Islet of Langerhans (tissue), 1 donor: ENCODE results near the gene ASCC2.
"Not testable (repeated sequence)": the region's sequence is repeated elsewhere in the genome, so short reads cannot be mapped to it uniquely, and the experiment has no call there.

ENCODE experiments used
- FAIRE-seq: peaks from one replicate; lab custom pipeline; 2011; peaks lifted over from hg19 to GRCh38; lab: Jason Lieb, UNC

The ASCC2 gene

DNA sequence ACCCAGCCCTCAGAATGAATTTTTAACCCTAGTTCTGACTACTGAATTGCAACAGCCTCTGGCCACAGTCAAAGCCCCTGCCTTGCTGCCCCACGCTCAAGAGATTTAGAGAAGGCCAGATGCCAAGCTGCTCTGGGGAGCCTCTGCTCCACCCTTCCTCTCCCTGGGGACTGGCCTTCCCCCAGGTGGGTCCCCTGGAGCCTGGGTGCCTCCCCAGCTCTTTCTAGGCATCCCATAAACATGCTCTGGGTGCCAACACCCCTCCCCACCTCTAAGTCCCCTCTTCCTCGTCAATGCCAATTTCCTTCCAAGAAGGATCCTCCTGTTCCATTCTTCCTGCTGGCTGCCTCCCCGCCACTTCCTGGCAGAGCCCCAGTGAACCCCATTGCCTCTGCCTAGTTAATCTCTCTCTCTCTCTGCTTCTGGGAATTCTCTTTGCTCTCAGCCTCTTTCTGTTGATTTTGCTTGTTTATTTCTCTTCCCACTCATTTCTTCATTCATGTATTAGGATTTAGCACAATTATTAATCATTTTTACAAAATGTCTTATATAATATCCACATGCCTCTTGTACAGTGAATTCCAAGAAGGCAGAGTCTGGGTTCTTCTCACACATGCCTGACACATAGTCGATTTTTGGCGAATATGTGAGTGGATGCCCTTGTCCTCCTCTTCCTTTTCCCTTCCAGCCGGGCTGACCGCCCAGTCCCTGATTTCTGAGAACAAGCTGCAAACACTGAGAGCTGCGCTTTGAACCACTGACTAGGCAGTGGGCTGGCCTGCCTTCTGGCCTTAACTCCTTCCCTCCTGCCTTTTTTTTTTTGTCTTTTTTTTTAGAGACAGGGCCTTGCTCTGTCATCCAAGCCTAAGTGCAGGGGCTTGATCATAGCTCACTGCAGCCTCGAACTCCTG, 53.4 kb downstream of the ASCC2 start:
- FAIRE-seq, result no peak

GRCh38 chr22:29782061-29782845, 55.8 kb downstream of the ASCC2 start:
- FAIRE-seq, result no peak

- FAIRE-seq, result no peak
Observed at GRCh38 chr22:29780748-29781676, 57.1 kb downstream of the ASCC2 start.

GRCh38 chr22:29780220-29780619, 57.9 kb downstream of the ASCC2 start:
- FAIRE-seq, result no peak

- FAIRE-seq, result no peak
Observed at GRCh38 chr22:29773233-29773632, 64.8 kb downstream of the ASCC2 start.

- FAIRE-seq, result no peak
Observed at GRCh38 chr22:29772170-29772641, 65.9 kb downstream of the ASCC2 start.

DNA sequence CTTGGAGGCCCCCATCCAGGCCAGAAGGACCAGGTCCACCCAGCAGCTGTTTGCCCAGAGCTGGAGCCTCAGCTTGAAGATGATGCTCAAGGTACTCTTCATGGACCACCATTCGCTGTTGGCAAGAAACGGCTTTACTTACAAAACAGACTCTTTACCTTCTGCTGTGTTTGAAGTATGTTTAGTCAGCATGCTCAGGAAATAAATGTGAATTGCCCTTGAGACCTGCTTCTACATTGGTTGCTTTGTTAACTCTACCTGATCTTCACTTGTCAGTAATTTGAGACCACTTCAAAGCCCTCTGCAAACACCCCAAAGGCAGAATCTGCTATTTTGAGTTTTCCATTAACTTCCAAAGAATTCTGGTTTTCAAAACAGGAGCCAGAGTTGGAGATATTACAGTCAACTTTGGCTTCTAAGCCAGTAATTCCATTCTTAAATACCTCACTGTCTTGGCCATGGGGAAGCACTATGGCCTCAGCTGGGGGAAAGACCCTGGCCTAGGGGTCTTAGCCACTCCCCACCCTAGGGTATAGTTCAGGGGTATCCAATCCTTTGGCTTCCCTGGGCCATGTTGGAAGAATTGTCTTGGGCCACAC, 68.3 kb downstream of the ASCC2 start:
- no peak for FAIRE-seq

DNA sequence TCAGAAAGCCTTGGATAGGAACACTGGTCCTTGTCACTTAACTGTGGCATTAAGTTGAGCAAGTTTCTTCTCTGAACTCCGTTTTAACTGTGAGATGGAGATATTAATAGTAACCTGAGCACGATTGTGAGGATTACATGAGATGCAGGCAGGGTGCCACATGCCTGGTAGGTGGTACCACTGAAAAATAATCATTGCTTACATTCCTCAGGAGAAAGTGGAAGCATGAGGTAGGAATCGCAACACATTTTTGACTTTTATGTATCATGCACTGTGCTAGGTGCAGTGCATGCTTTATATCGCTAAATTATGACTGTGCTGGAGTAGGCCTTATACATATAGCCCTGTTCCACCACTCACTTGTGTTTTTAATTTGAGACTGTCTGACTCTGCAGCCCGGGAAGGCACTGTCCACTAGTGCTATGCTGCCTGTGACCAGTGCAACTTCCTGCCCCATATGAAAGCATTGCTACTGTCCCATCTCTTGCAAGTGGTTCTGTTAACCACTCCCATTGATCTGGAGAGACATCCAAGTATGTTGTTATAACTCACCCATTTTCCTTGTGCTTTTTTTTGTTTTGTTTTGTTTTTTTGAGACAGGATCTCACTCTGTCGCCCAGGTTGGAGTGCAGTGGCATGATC, 69.9 kb downstream of the ASCC2 start:
- FAIRE-seq, result no peak

DNA sequence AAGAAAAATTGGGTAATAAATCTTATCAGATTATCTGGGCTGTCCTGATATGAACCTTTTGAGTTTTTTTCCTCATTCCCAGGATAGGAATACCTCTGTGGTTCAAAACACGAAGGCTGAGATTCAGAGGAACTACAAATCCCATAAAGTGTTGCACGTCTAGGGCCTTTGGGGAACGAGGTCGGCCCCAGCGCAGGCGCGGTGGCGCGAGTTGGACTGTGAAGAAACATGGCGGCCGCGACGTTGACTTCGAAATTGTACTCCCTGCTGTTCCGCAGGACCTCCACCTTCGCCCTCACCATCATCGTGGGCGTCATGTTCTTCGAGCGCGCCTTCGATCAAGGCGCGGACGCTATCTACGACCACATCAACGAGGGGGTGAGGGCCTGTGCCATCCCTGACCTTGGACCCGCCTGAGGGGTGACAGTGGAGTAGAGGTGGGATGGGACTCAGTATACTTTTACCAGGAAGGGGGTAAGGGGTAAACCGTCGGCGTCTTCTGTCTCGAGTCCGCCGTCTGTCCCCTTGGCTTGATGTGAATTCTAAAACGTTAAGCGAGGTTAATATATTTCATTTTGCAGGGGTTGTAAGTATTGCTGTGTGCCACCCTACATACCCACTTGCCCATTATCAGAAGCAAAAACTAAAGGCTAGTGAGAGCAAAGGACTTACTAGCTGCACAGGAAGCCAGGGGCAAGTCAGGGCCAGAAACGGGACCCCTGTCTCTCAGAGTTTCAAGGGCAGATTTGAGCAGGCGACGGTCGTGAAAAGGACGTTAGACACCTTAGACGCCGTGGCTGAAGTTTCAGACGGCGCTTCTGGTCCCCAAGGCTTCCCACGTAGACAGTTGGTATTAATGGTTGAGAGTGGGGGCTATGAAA, 70.7 kb downstream of the ASCC2 start, which contains the start of gene UQCR10:
UQCR10 (plus strand) TSS at position 199 of the 881 bp plus-strand sequence; CDS start at position 229, 30 bp downstream.
- peak; percentile 77 for FAIRE-seq

GRCh38 chr22:29766632-29767170, 71.4 kb downstream of the ASCC2 start, which contains the start of gene ZMAT5:
TSS of gene ZMAT5 (minus strand) at chr22:29767007. CDS start at chr22:29748544, 18,463 bp downstream.
- FAIRE-seq, result peak; percentile 81

DNA sequence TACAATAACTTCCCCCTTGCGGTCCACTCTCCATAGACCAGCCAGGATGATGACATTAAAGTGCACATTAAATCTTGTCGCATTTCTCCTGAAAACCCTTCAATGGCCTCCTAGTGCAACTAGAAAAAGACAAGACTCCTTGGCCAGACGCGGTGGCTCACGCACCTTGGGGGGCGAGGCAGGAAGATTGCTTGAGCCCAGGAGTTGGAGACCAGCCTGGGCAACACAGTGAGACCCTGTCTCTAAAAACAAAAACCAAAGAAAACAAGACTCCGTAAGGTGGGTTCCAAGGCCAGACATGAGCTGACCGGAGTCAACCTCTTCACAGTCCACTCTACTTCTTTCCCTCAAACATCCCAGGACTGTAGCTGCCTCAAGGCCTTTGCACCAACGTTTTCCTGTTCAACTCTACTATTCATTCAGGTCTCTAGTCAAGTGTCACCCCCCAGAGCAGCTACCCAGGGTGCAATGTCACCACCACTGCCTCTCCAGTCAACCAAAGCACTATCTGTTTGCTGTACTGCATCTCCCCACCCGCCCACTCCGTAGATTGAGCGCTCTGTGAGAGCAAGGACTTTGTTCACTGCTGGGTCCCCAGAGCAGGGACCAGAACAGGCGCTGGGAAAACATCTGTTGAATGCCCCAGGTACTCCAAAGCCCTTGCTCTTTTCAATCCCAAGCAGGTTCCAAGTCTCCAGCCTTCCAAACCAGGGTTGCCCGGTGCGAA, 72.0 kb downstream of the ASCC2 start:
- no peak for FAIRE-seq

GRCh38 chr22:29762263-29762662, 75.8 kb downstream of the ASCC2 start:
- no peak for FAIRE-seq

DNA sequence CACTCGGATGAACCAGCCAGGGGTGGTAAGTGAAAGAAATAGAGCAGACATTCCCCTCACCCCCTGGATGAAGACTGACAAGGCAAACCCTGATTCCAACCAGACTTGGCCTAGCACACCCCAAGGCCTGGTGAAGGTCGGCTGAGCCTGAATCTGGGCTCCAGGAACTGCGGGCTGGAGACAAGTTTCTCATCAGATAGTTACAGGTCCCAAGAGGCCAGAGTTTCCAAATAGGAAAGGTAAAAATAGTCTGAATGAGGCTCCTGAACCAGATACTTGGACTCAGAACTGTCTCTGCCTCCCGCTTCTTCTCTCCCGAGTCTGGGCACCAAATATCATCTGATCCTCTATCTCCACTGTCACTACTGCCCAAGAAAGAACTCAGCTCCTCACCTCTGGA, 79.1 kb downstream of the ASCC2 start:
- FAIRE-seq, result no peak

GRCh38 chr22:29758068-29758622, 79.9 kb downstream of the ASCC2 start:
- no peak for FAIRE-seq

DNA sequence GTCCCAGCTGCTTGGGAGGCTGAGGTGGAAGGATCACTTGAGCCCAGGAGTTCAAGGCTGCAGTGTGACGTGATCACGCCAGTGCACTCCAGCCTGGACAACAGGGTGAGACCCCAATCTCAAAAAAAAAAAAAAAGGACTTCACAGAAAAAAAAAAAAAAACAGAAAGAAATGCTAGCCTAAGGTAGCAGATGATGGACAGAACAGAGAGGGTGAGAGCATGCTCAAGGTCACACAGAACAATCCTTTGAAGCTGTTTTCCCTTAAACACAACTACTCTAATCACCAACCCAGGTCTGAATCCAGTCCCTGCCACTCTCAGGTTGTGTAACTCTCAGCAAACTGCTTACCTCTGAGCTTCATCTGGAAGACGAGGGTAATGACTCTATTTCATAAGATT, 81.0 kb downstream of the ASCC2 start:
- FAIRE-seq, result no peak

DNA sequence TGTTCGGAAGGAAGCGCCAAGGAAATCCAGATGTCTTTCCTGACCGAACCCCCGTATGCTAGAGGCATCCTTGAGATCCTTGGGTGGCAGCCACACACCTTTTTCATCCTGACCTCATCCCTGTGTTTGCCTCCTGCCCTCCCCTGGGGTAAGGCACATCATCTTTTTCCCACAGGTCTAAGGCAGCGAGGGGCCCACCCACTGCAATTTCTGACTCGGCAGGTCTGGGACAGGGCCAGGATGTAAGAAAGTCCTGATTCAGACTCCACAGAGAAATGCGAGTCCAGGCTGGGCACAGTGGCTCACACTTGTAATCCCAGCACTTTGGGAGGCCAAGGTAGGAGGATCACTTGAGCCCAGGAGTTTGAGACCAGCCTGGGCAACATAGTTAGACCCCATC, 81.7 kb downstream of the ASCC2 start:
- FAIRE-seq, result no peak

DNA sequence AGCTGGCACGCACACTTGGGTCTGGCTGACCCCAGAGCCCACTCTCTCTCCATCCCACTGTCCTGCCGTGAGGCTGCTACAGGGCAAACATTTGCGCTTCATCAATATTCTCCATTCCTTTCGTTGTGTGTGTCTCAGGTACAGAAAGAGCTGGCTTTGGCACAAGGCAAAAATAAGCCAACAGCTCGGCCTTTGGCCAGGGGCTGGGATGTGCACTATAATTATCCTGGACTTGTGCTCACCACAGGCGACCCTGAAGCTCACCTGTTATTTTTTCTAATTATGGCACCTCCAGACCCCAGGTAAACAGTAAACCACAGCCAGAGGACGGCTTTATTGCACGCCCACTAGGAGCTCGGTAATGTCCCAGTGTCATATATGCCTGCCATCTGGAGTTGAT, 82.2 kb downstream of the ASCC2 start:
- FAIRE-seq, result no peak

DNA sequence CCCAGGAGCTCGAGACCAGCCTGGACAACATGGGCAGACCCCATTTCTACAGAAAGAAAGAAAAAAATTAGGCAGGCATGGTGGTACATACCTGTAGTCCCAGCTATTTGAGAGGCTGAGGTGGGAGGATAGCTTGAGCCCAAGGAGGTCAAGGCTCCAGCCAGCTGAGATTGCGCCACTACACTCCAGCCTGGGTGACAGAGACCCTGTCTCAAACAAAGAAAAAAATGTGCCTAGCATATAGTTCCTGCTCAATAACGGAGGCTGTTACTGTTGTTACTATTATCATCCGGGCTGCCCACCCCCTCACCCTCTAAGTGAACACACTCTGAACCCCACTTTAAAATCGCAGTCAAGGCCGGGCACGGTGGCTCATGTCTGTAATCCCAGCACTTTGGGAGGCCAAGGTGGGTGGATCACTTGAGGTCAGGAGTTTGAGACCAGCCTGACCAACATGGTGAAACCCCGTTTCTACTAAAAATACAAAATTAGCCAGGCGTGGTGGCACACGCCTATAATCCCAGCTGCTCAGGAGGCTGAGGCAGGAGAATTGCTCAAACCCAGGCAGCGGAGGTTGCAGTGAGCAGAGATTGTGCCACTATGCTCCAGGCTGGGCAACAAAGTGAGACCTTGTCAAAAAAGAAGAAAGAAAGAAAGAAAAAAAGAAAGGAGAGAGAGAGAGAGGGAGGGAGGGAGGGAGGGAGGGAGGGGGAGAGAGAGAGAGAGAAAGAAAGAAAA, 83.2 kb downstream of the ASCC2 start:
- FAIRE-seq, result not testable (repeated sequence)
